ENCODE measurements around the gene CSRP3.

Gene CSRP3

GRCh38 chr11:19243613-19244012 is 41.8 kb upstream of the CSRP3 start:
- Histone ChIP-seq H3K9me2 (replicated peaks; ENCODE audit: insufficient read depth, low read length) (no peaks in the 10 kb centered on the region), H3F3A (ENCODE audit: insufficient read depth) (peaks cover 11% of the 10 kb centered on the region; the same call in 1 of the 2 replicates), H3K9me3 (ENCODE audit: insufficient read depth, low read length) (peaks cover 4% of the 10 kb centered on the region; the same call in 1 of the 2 replicates), H3K9ac (ENCODE audit: low read length) (no peak overlapping the region; the same call in 1 of the 2 replicates), H2AFZ (ENCODE audit: low read depth, low read length, severe bottlenecking) (no peak overlapping the region), H3K27me3 (ENCODE audit: low read length) (no peaks in the 10 kb centered on the region), H3K27ac (ENCODE audit: low read depth, low read length) (no peak overlapping the region), H3K36me3 (ENCODE audit: low read length) (peaks cover 15% of the 10 kb centered on the region), H3K4me3 (ENCODE audit: insufficient read depth, low read length, poor library complexity, severe bottlenecking) (no peak overlapping the region), H4K20me1 (ENCODE audit: low read depth, low read length) (no peaks in the 10 kb centered on the region), H3K4me2 (ENCODE audit: low read depth, low read length, poor library complexity, severe bottlenecking) (no peak overlapping the region), H3K79me2 (ENCODE audit: insufficient read depth, low read length) (peaks cover 21% of the 10 kb centered on the region)
- TF ChIP-seq EZH2phosphoT487 (conservative IDR thresholded peaks at IDR 0.05; ENCODE audit: low read length) (no peak), CTCF (IDR thresholded peaks at IDR 0.05; ENCODE audit: insufficient read depth, low read length, poor library complexity, severe bottlenecking) (no peak)

- peaks cover 4% of the 10 kb centered on the region; the same call in 1 of the 2 replicates for H3K9me3 ChIP-seq (ENCODE audit: insufficient read depth, low read length)
- no peak overlapping the region for H3K9ac ChIP-seq (ENCODE audit: low read length)
- no peaks in the 10 kb centered on the region for H3K9me2 ChIP-seq (replicated peaks; ENCODE audit: insufficient read depth, low read length)
- peaks cover 25% of the 10 kb centered on the region for H3K79me2 ChIP-seq (ENCODE audit: insufficient read depth, low read length)
- TF ChIP-seq EZH2phosphoT487 (conservative IDR thresholded peaks at IDR 0.05; ENCODE audit: low read length): no peak
- TF ChIP-seq CTCF (IDR thresholded peaks at IDR 0.05; ENCODE audit: insufficient read depth, low read length, poor library complexity, severe bottlenecking): no peak
- H2AFZ ChIP-seq (ENCODE audit: low read depth, low read length, severe bottlenecking): no peak overlapping the region
- H3K27me3 ChIP-seq (ENCODE audit: low read length): no peaks in the 10 kb centered on the region
- no peak overlapping the region for H3K4me2 ChIP-seq (ENCODE audit: low read depth, low read length, poor library complexity, severe bottlenecking)
- H3K4me3 ChIP-seq (ENCODE audit: insufficient read depth, low read length, poor library complexity, severe bottlenecking): no peak overlapping the region
- no peaks in the 10 kb centered on the region for H4K20me1 ChIP-seq (ENCODE audit: low read depth, low read length)
- peaks cover 11% of the 10 kb centered on the region; the same call in 1 of the 2 replicates for H3F3A ChIP-seq (ENCODE audit: insufficient read depth)
- no peak overlapping the region for H3K27ac ChIP-seq (ENCODE audit: low read depth, low read length)
- H3K36me3 ChIP-seq (ENCODE audit: low read length): peaks cover 19% of the 10 kb centered on the region
Measured at GRCh38 chr11:19243143-19243542, 41.4 kb upstream of the CSRP3 start.

GRCh38 chr11:19242179-19242932 is 40.6 kb upstream of the CSRP3 start:
- Histone ChIP-seq H3F3A (ENCODE audit: insufficient read depth) (peaks cover 11% of the 10 kb centered on the region; the same call in 1 of the 2 replicates), H4K20me1 (ENCODE audit: low read depth, low read length) (no peaks in the 10 kb centered on the region), H3K9me3 (ENCODE audit: insufficient read depth, low read length) (no peaks in the 10 kb centered on the region), H3K4me2 (ENCODE audit: low read depth, low read length, poor library complexity, severe bottlenecking) (peak overlapping the region; percentile 53), H3K9ac (ENCODE audit: low read length) (peak overlapping the region; percentile 89), H3K79me2 (ENCODE audit: insufficient read depth, low read length) (peaks cover 33% of the 10 kb centered on the region), H3K36me3 (ENCODE audit: low read length) (peaks cover 27% of the 10 kb centered on the region), H3K27ac (ENCODE audit: low read depth, low read length) (no peak overlapping the region), H3K4me3 (ENCODE audit: insufficient read depth, low read length, poor library complexity, severe bottlenecking) (peak overlapping the region; percentile 90), H3K27me3 (ENCODE audit: low read length) (no peaks in the 10 kb centered on the region), H2AFZ (ENCODE audit: low read depth, low read length, severe bottlenecking) (no peak overlapping the region), H3K9me2 (replicated peaks; ENCODE audit: insufficient read depth, low read length) (no peaks in the 10 kb centered on the region)
- TF ChIP-seq CTCF (IDR thresholded peaks at IDR 0.05; ENCODE audit: insufficient read depth, low read length, poor library complexity, severe bottlenecking) (no peak), EZH2phosphoT487 (conservative IDR thresholded peaks at IDR 0.05; ENCODE audit: low read length) (no peak)

Measured in SU-DHL-6 (cell line).